H1 (cell line): ENCODE measurements around the gene MRPL4.
A peak's percentile ranks its signal among the peaks of the same experiment; 100 is the strongest.

Experiments
- CTBP2 ChIP-seq: IDR thresholded peaks from 2 replicates; pipeline ENCODE4 v1.7.0; 2011; ENCODE audit warnings: borderline replicate concordance, mild to moderate bottlenecking, moderate library complexity, mixed read lengths, low read length; ENCODE audit not compliant: insufficient read depth, insufficient read length
- EZH2 ChIP-seq: fragments of 200-600 bp; sonication (generic); IDR thresholded peaks from 2 replicates; pipeline ENCODE4 v1.7.1; 2012; ENCODE audit warnings: low read depth, mild to moderate bottlenecking, moderate library complexity, low read length, inconsistent platforms; ENCODE audit not compliant: severe bottlenecking
- HDAC2 ChIP-seq, 2 experiments: fragments of 300-600 bp in 1 of 2; sonication (generic) in 1 of 2; IDR thresholded peaks; 2 replicates each; pipeline ENCODE4 v1.6.1; 2011 to 2012; ENCODE audit warnings: low read depth in 2 of 2, low read length in 2 of 2, mild to moderate bottlenecking in 2 of 2, moderate library complexity in 2 of 2, borderline replicate concordance in 1 of 2, inconsistent platforms in 1 of 2
- JUN ChIP-seq: IDR thresholded peaks from 2 replicates; pipeline ENCODE4 v1.6.1; 2011; ENCODE audit warnings: low read depth, mild to moderate bottlenecking, improper control_type of control experiment, low read length
- JUND ChIP-seq: IDR thresholded peaks from 2 replicates; pipeline ENCODE4 v1.6.1; 2011; ENCODE audit warnings: mild to moderate bottlenecking, improper control_type of control experiment, low read length
- POLR2A ChIP-seq, 2 experiments: IDR thresholded peaks; 1 replicate in 1 of 2; 2 replicates in 1 of 2; pipeline ENCODE4 v1.6.1; 2011; ENCODE audit warnings: low read depth in 2 of 2, low read length in 2 of 2, mild to moderate bottlenecking in 2 of 2; ENCODE audit errors: control extremely low read depth in 1 of 2
- POU5F1 ChIP-seq: IDR thresholded peaks from 2 replicates; pipeline ENCODE4 v1.6.1; 2011; ENCODE audit warnings: low read depth, mild to moderate bottlenecking, low read length, moderate library complexity
- RFX5 ChIP-seq: IDR thresholded peaks from 2 replicates; pipeline ENCODE4 v1.6.1; 2011; ENCODE audit warnings: low read depth, low read length, improper control_type of control experiment, borderline replicate concordance
- SP2 ChIP-seq: IDR thresholded peaks from 2 replicates; pipeline ENCODE4 v1.6.1; 2012; ENCODE audit warnings: mild to moderate bottlenecking, low read length, inconsistent platforms
- SRF ChIP-seq: IDR thresholded peaks from 2 replicates; pipeline ENCODE4 v1.6.1; 2011; ENCODE audit warnings: mild to moderate bottlenecking, low read depth, low read length, moderate library complexity
- TAF1 ChIP-seq: IDR thresholded peaks from 2 replicates; pipeline ENCODE4 v1.6.1; 2011; ENCODE audit warnings: mild to moderate bottlenecking, low read depth, low read length
- TF ChIP-seq, protein P1 (sequence below), 3 experiments: IDR thresholded peaks; 1 replicate in 2 of 3; 2 replicates in 1 of 3; pipeline versions ENCODE4 v1.5.1 to v1.6.1; 2011; ENCODE audit warnings: low read length in 3 of 3, mild to moderate bottlenecking in 3 of 3, inconsistent platforms in 2 of 3, low read depth in 1 of 3, moderate library complexity in 1 of 3; ENCODE audit not compliant: insufficient read depth in 1 of 3; ENCODE audit errors: control extremely low read depth in 1 of 3
- TF ChIP-seq, protein P2 (sequence below): IDR thresholded peaks from 2 replicates; pipeline ENCODE4 v1.6.1; 2012; ENCODE audit warnings: inconsistent platforms

DNA sequence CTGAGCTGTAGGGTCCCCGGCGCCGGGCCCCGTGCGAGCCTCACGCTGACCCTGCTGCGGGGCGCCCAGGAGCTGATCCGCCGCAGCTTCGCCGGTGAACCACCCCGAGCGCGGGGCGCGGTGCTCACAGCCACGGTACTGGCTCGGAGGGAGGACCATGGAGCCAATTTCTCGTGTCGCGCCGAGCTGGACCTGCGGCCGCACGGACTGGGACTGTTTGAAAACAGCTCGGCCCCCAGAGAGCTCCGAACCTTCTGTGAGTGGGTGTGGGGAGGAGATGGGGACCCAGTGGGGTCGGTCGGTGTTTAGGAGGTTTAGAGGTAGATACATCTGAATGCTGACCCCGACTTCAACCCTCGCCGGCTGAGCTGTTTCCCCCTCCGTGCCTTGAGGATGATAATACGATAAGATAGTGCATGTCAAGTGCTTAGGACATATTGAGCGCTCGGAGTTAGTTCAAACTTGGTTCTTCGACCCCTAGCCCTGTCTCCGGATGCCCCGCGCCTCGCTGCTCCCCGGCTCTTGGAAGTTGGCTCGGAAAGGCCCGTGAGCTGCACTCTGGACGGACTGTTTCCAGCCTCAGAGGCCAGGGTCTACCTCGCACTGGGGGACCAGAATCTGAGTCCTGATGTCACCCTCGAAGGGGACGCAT, 39.7 kb downstream of the MRPL4 start:
- TF ChIP-seq, protein P1, sequence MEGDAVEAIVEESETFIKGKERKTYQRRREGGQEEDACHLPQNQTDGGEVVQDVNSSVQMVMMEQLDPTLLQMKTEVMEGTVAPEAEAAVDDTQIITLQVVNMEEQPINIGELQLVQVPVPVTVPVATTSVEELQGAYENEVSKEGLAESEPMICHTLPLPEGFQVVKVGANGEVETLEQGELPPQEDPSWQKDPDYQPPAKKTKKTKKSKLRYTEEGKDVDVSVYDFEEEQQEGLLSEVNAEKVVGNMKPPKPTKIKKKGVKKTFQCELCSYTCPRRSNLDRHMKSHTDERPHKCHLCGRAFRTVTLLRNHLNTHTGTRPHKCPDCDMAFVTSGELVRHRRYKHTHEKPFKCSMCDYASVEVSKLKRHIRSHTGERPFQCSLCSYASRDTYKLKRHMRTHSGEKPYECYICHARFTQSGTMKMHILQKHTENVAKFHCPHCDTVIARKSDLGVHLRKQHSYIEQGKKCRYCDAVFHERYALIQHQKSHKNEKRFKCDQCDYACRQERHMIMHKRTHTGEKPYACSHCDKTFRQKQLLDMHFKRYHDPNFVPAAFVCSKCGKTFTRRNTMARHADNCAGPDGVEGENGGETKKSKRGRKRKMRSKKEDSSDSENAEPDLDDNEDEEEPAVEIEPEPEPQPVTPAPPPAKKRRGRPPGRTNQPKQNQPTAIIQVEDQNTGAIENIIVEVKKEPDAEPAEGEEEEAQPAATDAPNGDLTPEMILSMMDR (IDR thresholded peaks at IDR 0.05; ENCODE audit: control extremely low read depth in 1 of 3, insufficient read depth in 1 of 3, low read depth in 1 of 3, low read length in 3 of 3) = no peak
- TF ChIP-seq JUND (no peak), SP2 (no peak), POLR2A (IDR thresholded peaks at IDR 0.05; ENCODE audit: control extremely low read depth in 1 of 2, low read depth in 2 of 2, low read length in 2 of 2) (no peak), CTBP2 (no peak), RFX5 (no peak), HDAC2 (IDR thresholded peaks at IDR 0.05; ENCODE audit: borderline replicate concordance in 1 of 2, low read depth in 2 of 2, low read length in 2 of 2) (no peak), EZH2 (peak; percentile 69), TAF1 (peak; percentile 19; the same call in 1 of the 2 replicates), SRF (no peak), POU5F1 (no peak), JUN (no peak)
- TF ChIP-seq, protein P2, sequence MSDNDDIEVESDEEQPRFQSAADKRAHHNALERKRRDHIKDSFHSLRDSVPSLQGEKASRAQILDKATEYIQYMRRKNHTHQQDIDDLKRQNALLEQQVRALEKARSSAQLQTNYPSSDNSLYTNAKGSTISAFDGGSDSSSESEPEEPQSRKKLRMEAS = no peak
